HG02870 (cell line): ENCODE data around the gene ZNF331.

ENCODE experiments used
- ATAC-seq: cut with Tn5 transposase; IDR thresholded peaks from one replicate; pipeline ENCODE4 v1.9.1; 2021; ENCODE audit warnings: mild to moderate bottlenecking, moderate library complexity; ENCODE audit not compliant: unreplicated experiment

ZNF331 gene

GRCh38 chr19:53520547-53521372 is 17.2 kb upstream of the ZNF331 start:
- ATAC-seq = peak; percentile 97

GRCh38 chr19:53521373-53522202 is 16.4 kb upstream of the ZNF331 start:
- ATAC-seq = no peak

- ATAC-seq = no peak
Measured at GRCh38 chr19:53525922-53526321, 12.0 kb upstream of the ZNF331 start.

- ATAC-seq = no peak
Measured at GRCh38 chr19:53530622-53531021, 7.3 kb upstream of the ZNF331 start.

GRCh38 chr19:53531457-53531856 is 6.5 kb upstream of the ZNF331 start:
- ATAC-seq = no peak

- ATAC-seq = no peak
Measured at GRCh38 chr19:53532362-53532761, 5.6 kb upstream of the ZNF331 start.

- ATAC-seq = no peak
Measured at GRCh38 chr19:53536225-53536548, 1.8 kb upstream of the ZNF331 start.

- peak; percentile 12 for ATAC-seq
Measured at GRCh38 chr19:53537121-53537520, 824 bp upstream of the ZNF331 start.

- ATAC-seq = no peak
Measured at GRCh38 chr19:53538378-53539109, 599 bp downstream of the ZNF331 start.

- no peak for ATAC-seq
Measured at GRCh38 chr19:53540091-53540490, 2.1 kb downstream of the ZNF331 start.

GRCh38 chr19:53541971-53542370 is 4.0 kb downstream of the ZNF331 start:
- ATAC-seq = no peak

GRCh38 chr19:53545271-53546065 is 7.5 kb downstream of the ZNF331 start:
- ATAC-seq = no peak

- no peak for ATAC-seq
Measured at GRCh38 chr19:53546758-53547513, 9.0 kb downstream of the ZNF331 start.

- ATAC-seq = no peak
Measured at GRCh38 chr19:53549340-53549739, 11.4 kb downstream of the ZNF331 start.

GRCh38 chr19:53552001-53552721 is 14.2 kb downstream of the ZNF331 start:
- no peak for ATAC-seq

- no peak for ATAC-seq
Measured at GRCh38 chr19:53553156-53553555, 15.2 kb downstream of the ZNF331 start.

GRCh38 chr19:53553865-53554791 is 16.2 kb downstream of the ZNF331 start:
- peak; percentile 69 for ATAC-seq

GRCh38 chr19:53554804-53555203 is 16.9 kb downstream of the ZNF331 start:
- ATAC-seq = no peak
